GM12878 (cell line): ENCODE measurements around the gene BFSP1. TPM values are rescaled to one million over a fixed set of nuclear protein-coding genes. Genes with fewer than 3 reads are reported as not detected.

ENCODE experiments used
- ATAC-seq: fragments of 200-7000 bp; cut with Tn5 transposase; 3 replicates; pipeline ENCODE4 v1.9.1; 2020; ENCODE audit warnings: mild to moderate bottlenecking, moderate library complexity
- BruUV-seq: library from RNA; stranded (reverse); fragments of 400-500 nt; replicated peaks from 2 replicates; lab custom pipeline; 2021; lab: Mats Ljungman, UMichigan
- CTCF ChIA-PET: fragments of 300-600 bp; sonication (Branson Sonifier 250); formaldehyde crosslinking; extraction: SDS; loops from one replicate; lab custom pipeline; 2021; ENCODE audit warnings: inconsistent platforms; lab: Yijun Ruan, JAX
- POLR2A ChIA-PET: fragments of 350-600 bp; formaldehyde crosslinking; extraction: SDS; loops from one replicate; lab custom pipeline; 2021; ENCODE audit warnings: inconsistent platforms; lab: Charles Lee
- RAD21 ChIA-PET: fragments of 300-600 bp; sonication (Branson Sonifier 250); formaldehyde crosslinking; loops from one replicate; lab custom pipeline; 2023; ENCODE audit warnings: antibody characterized with exemption; ENCODE audit not compliant: unreplicated experiment; lab: Charles Lee
- SMC1A ChIA-PET: fragments of 300-600 bp; sonication (Branson Sonifier 250); formaldehyde crosslinking; loops from one replicate; lab custom pipeline; 2023; ENCODE audit not compliant: unreplicated experiment, uncharacterized antibody; lab: Charles Lee
- DNase-seq: peaks from one replicate; pipeline ENCODE4 v3.0.0-alpha.2; 2011; ENCODE audit warnings: low read depth, low spot score
- FAIRE-seq: peaks from 3 replicates; lab custom pipeline; 2011; peaks lifted over from hg19 to GRCh38; lab: Jason Lieb, UNC
- H2AFZ ChIP-seq: 2 replicates; pipeline ENCODE4 v1.6.0; 2011; ENCODE audit warnings: low read depth, low read length, control low read depth; ENCODE audit not compliant: control insufficient read depth
- H3K27ac ChIP-seq: 2 replicates; pipeline ENCODE4 v1.5.1; 2011; ENCODE audit warnings: control low read depth; ENCODE audit not compliant: control insufficient read depth, insufficient read depth
- H3K27me3 ChIP-seq, 2 experiments: replicated peaks in 1 of 2; 2 replicates each; pipeline versions ENCODE4 v1.6.0 to v1.6.1; 2011; ENCODE audit warnings: low read length in 1 of 2; ENCODE audit not compliant: control insufficient read depth in 2 of 2, insufficient read depth in 2 of 2
- H3K36me3 ChIP-seq, 2 experiments: 2 replicates each; pipeline ENCODE4 v1.5.1; 2011; ENCODE audit warnings: low read length in 1 of 2; ENCODE audit not compliant: control insufficient read depth in 2 of 2, insufficient read depth in 2 of 2
- H3K4me1 ChIP-seq: 2 replicates; pipeline ENCODE4 v1.6.1; 2011; ENCODE audit warnings: mild to moderate bottlenecking, low read length, moderate library complexity, mixed read lengths; ENCODE audit not compliant: control insufficient read depth, insufficient read depth
- H3K4me2 ChIP-seq: 2 replicates; pipeline ENCODE4 v1.6.0; 2011; ENCODE audit warnings: control low read depth; ENCODE audit not compliant: control insufficient read depth, insufficient read depth
- H3K4me3 ChIP-seq: fragments of 200-600 bp; sonication (generic); 2 replicates; pipeline ENCODE4 v1.5.1; 2016
- H3K79me2 ChIP-seq: 2 replicates; pipeline ENCODE4 v1.6.0; 2011; ENCODE audit warnings: low read length; ENCODE audit not compliant: control insufficient read depth, insufficient read depth
- H3K9ac ChIP-seq: 2 replicates; pipeline ENCODE4 v1.8.0; 2011; ENCODE audit warnings: low read length, control low read depth, mixed read lengths; ENCODE audit not compliant: control insufficient read depth, insufficient read depth
- H3K9me3 ChIP-seq: replicated peaks from 3 replicates; pipeline ENCODE4 v1.5.1; 2011; ENCODE audit warnings: mild to moderate bottlenecking, low read length; ENCODE audit not compliant: control insufficient read depth, insufficient read depth
- H4K20me1 ChIP-seq: 2 replicates; pipeline ENCODE4 v1.6.0; 2011; ENCODE audit not compliant: control insufficient read depth, insufficient read depth
- CBX3 ChIP-seq: fragments of 200-600 bp; sonication (generic); IDR thresholded peaks from 2 replicates; pipeline ENCODE4 v1.6.1; 2016; ENCODE audit warnings: low read depth, borderline replicate concordance
- EED ChIP-seq: sonication (generic); IDR thresholded peaks from 2 replicates; pipeline ENCODE4 v1.6.1; 2016; ENCODE audit warnings: antibody characterized with exemption, low read depth
- IRF3 ChIP-seq: fragments of 450-650 bp; IDR thresholded peaks from 2 replicates; pipeline ENCODE4 v1.6.1; 2014; ENCODE audit warnings: mild to moderate bottlenecking
- MEF2A ChIP-seq: IDR thresholded peaks from 2 replicates; pipeline ENCODE4 v1.6.1; 2011; ENCODE audit warnings: low read depth, mild to moderate bottlenecking, low read length, moderate library complexity; ENCODE audit not compliant: insufficient read depth
- MYC ChIP-seq: IDR thresholded peaks from 2 replicates; pipeline ENCODE4 v1.6.1; 2011; ENCODE audit warnings: mild to moderate bottlenecking, low read length, moderate library complexity, inconsistent platforms; ENCODE audit not compliant: insufficient read depth, insufficient replicate concordance, insufficient read length, severe bottlenecking
- PAX5 ChIP-seq: IDR thresholded peaks from 2 replicates; pipeline ENCODE4 v1.6.1; 2011; ENCODE audit warnings: low read depth, low read length, borderline replicate concordance
- PAX8 ChIP-seq: fragments of 450-650 bp; IDR thresholded peaks from 2 replicates; pipeline ENCODE4 v1.6.1; 2017; ENCODE audit warnings: mild to moderate bottlenecking, moderate library complexity
- RAD51 ChIP-seq: fragments of 450-650 bp; IDR thresholded peaks from 2 replicates; pipeline ENCODE4 v1.6.1; 2016; ENCODE audit warnings: moderate library complexity, mild to moderate bottlenecking, inconsistent platforms
- RBBP5 ChIP-seq: fragments of 200-600 bp; sonication (generic); conservative IDR thresholded peaks from 2 replicates; pipeline ENCODE4 v1.6.1; 2016
- REST ChIP-seq: IDR thresholded peaks from 2 replicates; pipeline ENCODE4 v1.6.1; 2012; ENCODE audit warnings: mild to moderate bottlenecking, low read depth, low read length
- SMAD1 ChIP-seq: fragments of 450-650 bp; IDR thresholded peaks from 2 replicates; pipeline ENCODE4 v1.6.1; 2018; ENCODE audit warnings: mild to moderate bottlenecking, low read depth; ENCODE audit not compliant: partially characterized antibody
- SMC3 ChIP-seq: IDR thresholded peaks from 2 replicates; pipeline ENCODE4 v1.6.1; 2011; ENCODE audit warnings: low read length, improper control_type of control experiment, borderline replicate concordance
- TBL1XR1 ChIP-seq: IDR thresholded peaks from 2 replicates; pipeline ENCODE4 v1.6.1; 2012; ENCODE audit warnings: low read depth, low read length, improper control_type of control experiment
- YBX1 ChIP-seq: fragments of 450-650 bp; IDR thresholded peaks from 2 replicates; pipeline ENCODE4 v1.6.1; 2016; ENCODE audit warnings: antibody characterized with exemption
- YY1 ChIP-seq: IDR thresholded peaks from 2 replicates; pipeline ENCODE4 v1.6.1; 2011; ENCODE audit warnings: low read depth, mild to moderate bottlenecking, low read length
- ZBTB33 ChIP-seq: fragments of 450-650 bp; IDR thresholded peaks from 2 replicates; pipeline ENCODE4 v1.6.1; 2017; ENCODE audit warnings: mild to moderate bottlenecking
- ZNF274 ChIP-seq: IDR thresholded peaks from one replicate; pipeline ENCODE4 v1.8.0; 2011; ENCODE audit not compliant: insufficient read length, insufficient read depth
- WGBS: methylation state at CpG from one replicate; pipeline ENCODE4 v1.1.6; 2016; ENCODE audit warnings: low lambda C conversion rate; ENCODE audit not compliant: insufficient replicate concordance, insufficient coverage; ENCODE audit errors: missing lambda C conversion rate; 5-methylcytosine and 5-hydroxymethylcytosine counted together
- in situ Hi-C: fragments of 300-500 bp; cut with MboI; formaldehyde crosslinking; loops from 9 replicates; pipeline ENCODE4 v1.14.3; 2018; ENCODE audit warnings: mixed read lengths
- intact Hi-C: fragments of 100-400 bp; cut with micrococcal nuclease; formaldehyde crosslinking; loops from one replicate; pipeline ENCODE4 v1.14.2; 2022; ENCODE audit not compliant: unreplicated experiment
- polyA plus RNA-seq, 11 experiments: library from polyadenylated mRNA; depleted of rRNA in 4 of 11; unstranded in 6 of 11; stranded (reverse) in 5 of 11; fragments of >200 nt; fragmentation: Nextera tagmentation in 4 of 11; fragmentation: Illumina TruSeq in 1 of 11; extraction: Ambion mirVana in 4 of 11; extraction: Trizol in 1 of 11; gene quantifications; 1 replicate in 1 of 11; 2 replicates in 10 of 11; pipeline versions ENCODE4 v1.2.1 to v1.2.3, GENCODE V29; 2011 to 2016; ENCODE audit warnings: inconsistent platforms in 2 of 11, missing spikeins in 2 of 11, low read depth in 1 of 11
- total RNA-seq, 4 experiments: library from RNA; depleted of rRNA in 3 of 4; stranded (reverse); fragments of >200 nt in 3 of 4; fragmentation: Illumina TruSeq in 1 of 4; extraction: Trizol in 1 of 4; gene quantifications; 2 replicates each; pipeline versions ENCODE4 v1.2.1 to v1.2.3, GENCODE V29; 2013 to 2021

BFSP1 gene
- total and polyA plus RNA-seq, 10 of the 15 experiments (the other 5 are each of a cell fraction or from before 2014, with no cell fraction given) = 0.06 to 0.22 (median 0.11) TPM; not detected in 3

GRCh38 chr20:17494201-17494600, 37.0 kb downstream of the BFSP1 start (continued):
- TF ChIP-seq SMC3 = no peak
- no peak for TF ChIP-seq ZNF274

- ChIA-PET POLR2A (no interaction called here), RAD21 (no interaction called here), SMC1A (no interaction called here), CTCF (no interaction called here)
- Histone ChIP-seq H3K36me3 (no peaks in the 10 kb centered on the region), H4K20me1 (no peaks in the 10 kb centered on the region), H3K27me3 (peaks cover 0 to 1% of the 10 kb centered on the region in 2 experiments; a peak in 2 of 4 replicates), H2AFZ (no peak overlapping the region), H3K79me2 (no peaks in the 10 kb centered on the region), H3K27ac (no peak overlapping the region), H3K4me1 (no peaks in the 10 kb centered on the region), H3K9ac (no peak overlapping the region), H3K4me3 (no peak overlapping the region), H3K9me3 (no peaks in the 10 kb centered on the region), H3K4me2 (no peak overlapping the region)
- WGBS = 17% methylated on average over 2 of the region's 2 CpGs
- intact Hi-C loops = no loop called here
- DNase-seq (no peak), FAIRE-seq (no peak), ATAC-seq (no peak)
- TF ChIP-seq ZBTB33 (no peak), IRF3 (no peak), TBL1XR1 (no peak), YY1 (no peak), RAD51 (no peak), YBX1 (no peak), RBBP5 (no peak), PAX8 (no peak), MEF2A (no peak), PAX5 (no peak), CBX3 (no peak), SMAD1 (no peak), MYC (no peak), EED (no peak), REST (no peak)
- in situ Hi-C loops = no loop called here
- no TSS peak for BruUV-seq
Observed at GRCh38 chr20:17493173-17493572, 38.0 kb downstream of the BFSP1 start.
